K562 (cell line): Measurements from ENCODE around the gene HSPA1L. TPM values are rescaled to one million over a fixed set of nuclear protein-coding genes. Genes with fewer than 3 reads are reported as not detected.
A peak's percentile ranks its signal among the peaks of the same experiment; 100 is the strongest.

Experiments
- ATAC-seq: fragments of 200-7000 bp; cut with Tn5 transposase; 3 replicates; pipeline ENCODE4 v1.9.1; 2020; ENCODE audit warnings: moderate library complexity
- BruUV-seq: library from RNA; stranded (reverse); fragments of 400-500 nt; replicated peaks from 2 replicates; lab custom pipeline; 2021; lab: Mats Ljungman, UMichigan
- CTCF ChIA-PET: fragments of 300-600 bp; formaldehyde crosslinking; extraction: SDS; loops from one replicate; lab custom pipeline; 2021; ENCODE audit warnings: low intra/inter-chr PET ratio; lab: Yijun Ruan, JAX
- POLR2A ChIA-PET: fragments of 300-600, 350-650 bp; sonication (Branson Sonifier 250); formaldehyde crosslinking; extraction: SDS; loops from one replicate; lab custom pipeline; 2021; ENCODE audit warnings: antibody characterized with exemption, inconsistent platforms; lab: Yijun Ruan, JAX
- DNase-seq, 4 experiments: peaks; one replicate each; pipeline versions ENCODE4 v3.0.0 to v3.0.0-alpha.2; 2011 to 2018; ENCODE audit warnings: low spot score in 3 of 4, mixed read lengths in 3 of 4; ENCODE audit errors: extremely low read depth in 1 of 4
- FAIRE-seq: peaks from 2 replicates; lab custom pipeline; 2011; peaks lifted over from hg19 to GRCh38; lab: Jason Lieb, UNC
- H2AFZ ChIP-seq: 2 replicates; pipeline ENCODE4 v1.6.0; 2011; ENCODE audit warnings: low read depth, low read length, control low read depth, inconsistent platforms
- H3K27ac ChIP-seq: fragments of 200-600 bp; 3 replicates; pipeline ENCODE4 v1.8.0; 2011; ENCODE audit warnings: low read depth, mild to moderate bottlenecking, control low read depth, inconsistent platforms, low read length, moderate library complexity, mixed read lengths; ENCODE audit errors: extremely low read depth
- H3K27me3 ChIP-seq, 2 experiments: fragments of 300-600 bp in 1 of 2; 2 replicates in 1 of 2; 3 replicates in 1 of 2; pipeline versions ENCODE4 v1.6.0 to v1.8.0; 2011; ENCODE audit warnings: inconsistent platforms in 2 of 2, low read length in 2 of 2, mild to moderate bottlenecking in 1 of 2, mixed read lengths in 1 of 2, moderate library complexity in 1 of 2; ENCODE audit not compliant: control insufficient read depth in 2 of 2, insufficient read depth in 2 of 2
- H3K36me3 ChIP-seq: fragments of 300-600 bp; 3 replicates; pipeline ENCODE4 v1.8.0; 2011; ENCODE audit warnings: mild to moderate bottlenecking, low read length, inconsistent platforms; ENCODE audit not compliant: control insufficient read depth, insufficient read depth
- H3K4me1 ChIP-seq, 2 experiments: fragments of 200-600 bp in 1 of 2; replicated peaks in 1 of 2; 2 replicates in 1 of 2; 3 replicates in 1 of 2; pipeline versions ENCODE4 v1.5.1 to v1.8.0; 2011; ENCODE audit warnings: inconsistent platforms in 2 of 2, low read length in 2 of 2, mild to moderate bottlenecking in 1 of 2, mixed read lengths in 1 of 2, moderate library complexity in 1 of 2; ENCODE audit not compliant: control insufficient read depth in 2 of 2, insufficient read depth in 2 of 2
- H3K4me2 ChIP-seq: 2 replicates; pipeline ENCODE4 v1.6.1; 2011; ENCODE audit warnings: low read length, control low read depth, inconsistent platforms, mixed read lengths; ENCODE audit not compliant: insufficient read depth
- H3K4me3 ChIP-seq: fragments of 200-600 bp; sonication (generic), shearing (Covaris generic); 2 replicates; pipeline ENCODE4 v1.5.1; 2016; ENCODE audit warnings: control low read depth, inconsistent platforms
- H3K79me2 ChIP-seq: fragments of 200-600 bp; 3 replicates; pipeline ENCODE4 v1.8.0; 2011; ENCODE audit warnings: low read length, inconsistent platforms; ENCODE audit not compliant: control insufficient read depth, insufficient read depth
- H3K9ac ChIP-seq, 2 experiments: 2 replicates each; pipeline versions ENCODE4 v1.6.0 to v1.6.1; 2011; ENCODE audit warnings: low read depth in 2 of 2, low read length in 2 of 2, control low read depth in 1 of 2, inconsistent platforms in 1 of 2, mild to moderate bottlenecking in 1 of 2, mixed read lengths in 1 of 2; ENCODE audit not compliant: insufficient read depth in 1 of 2
- H3K9me1 ChIP-seq: one replicate; pipeline ENCODE4 v1.6.0; 2011; ENCODE audit warnings: inconsistent platforms, mild to moderate bottlenecking, low read length, moderate library complexity; ENCODE audit not compliant: control insufficient read depth, insufficient read depth
- H3K9me3 ChIP-seq: replicated peaks from 2 replicates; pipeline ENCODE4 v1.5.1; 2011; ENCODE audit warnings: low read depth, low read length, inconsistent platforms; ENCODE audit not compliant: control insufficient read depth, insufficient read depth
- H4K20me1 ChIP-seq: replicated peaks from 2 replicates; pipeline ENCODE4 v1.6.1; 2011; ENCODE audit warnings: low read length, inconsistent platforms, mixed read lengths; ENCODE audit not compliant: control insufficient read depth, insufficient read depth
- CREBBP ChIP-seq: IDR thresholded peaks from one replicate; pipeline ENCODE4 v1.6.1; 2012; ENCODE audit warnings: low read depth, mild to moderate bottlenecking, control low read depth, inconsistent platforms, low read length
- CSDE1 ChIP-seq, 2 experiments: fragments of 450-650 bp; IDR thresholded peaks; 2 replicates each; pipeline ENCODE4 v1.6.1; 2016; ENCODE audit warnings: mild to moderate bottlenecking in 1 of 2
- E2F3 ChIP-seq: fragments of 250-450 bp; sonication (Bioruptor Pico); IDR thresholded peaks from 2 replicates; pipeline ENCODE4 v1.4.0; 2020; ENCODE audit warnings: mild to moderate bottlenecking
- ELK3 ChIP-seq: fragments of 450-650 bp; formaldehyde crosslinking; IDR thresholded peaks from 2 replicates; pipeline ENCODE4 v1.4.0; 2020; ENCODE audit warnings: mild to moderate bottlenecking
- EWSR1 ChIP-seq: fragments of 450-650 bp; IDR thresholded peaks from 2 replicates; pipeline ENCODE4 v1.6.1; 2018; ENCODE audit warnings: borderline replicate concordance, mild to moderate bottlenecking, low read depth, moderate library complexity; ENCODE audit not compliant: partially characterized antibody
- FIP1L1 ChIP-seq: fragments of 200-400 bp; formaldehyde crosslinking; IDR thresholded peaks from 2 replicates; pipeline ENCODE4 v1.6.1; 2018; ENCODE audit warnings: mild to moderate bottlenecking, low read depth, low read length; ENCODE audit not compliant: poor library complexity, severe bottlenecking
- KLF1 ChIP-seq: fragments of 450-650 bp; IDR thresholded peaks from 2 replicates; pipeline ENCODE4 v1.6.1; 2016; ENCODE audit warnings: missing genetic modification characterization, missing compliant biosample characterization
- RBM14 ChIP-seq: fragments of 200-400 bp; formaldehyde crosslinking; IDR thresholded peaks from 2 replicates; pipeline ENCODE4 v1.6.1; 2018; ENCODE audit warnings: low read depth, mild to moderate bottlenecking, low read length, moderate library complexity, borderline replicate concordance; ENCODE audit not compliant: insufficient read depth
- ZNF407 ChIP-seq: fragments of 450-650 bp; IDR thresholded peaks from 2 replicates; pipeline ENCODE4 v1.6.1; 2016; ENCODE audit warnings: low read depth
- WGBS: fragments of 100-300 bp; shearing (Covaris generic); methylation state at CpG from one replicate; pipeline ENCODE4 v1.1.6; 2016; ENCODE audit warnings: low coverage, mixed read lengths; ENCODE audit not compliant: insufficient coverage; ENCODE audit errors: missing lambda C conversion rate; 5-methylcytosine and 5-hydroxymethylcytosine counted together
- in situ Hi-C: fragments of 300-500 bp; cut with MboI; formaldehyde crosslinking; loops from 4 replicates; pipeline ENCODE4 v1.15.0; 2018; ENCODE audit warnings: inconsistent platforms, mixed read lengths
- intact Hi-C: fragments of 100-400 bp; cut with micrococcal nuclease; formaldehyde crosslinking; loops from 2 replicates; pipeline ENCODE4 v1.14.2; 2022
- polyA plus RNA-seq, 8 experiments: library from polyadenylated mRNA; depleted of rRNA in 4 of 8; stranded (reverse) in 5 of 8; unstranded in 3 of 8; fragments of >200 nt; fragmentation: Nextera tagmentation in 2 of 8; fragmentation: Illumina TruSeq in 1 of 8; extraction: Ambion mirVana in 2 of 8; extraction: Trizol in 1 of 8; gene quantifications; 2 replicates each; pipeline versions ENCODE4 v1.2.1 to v1.2.3, GENCODE V29; 2011 to 2014; ENCODE audit warnings: inconsistent platforms in 1 of 8, missing spikeins in 1 of 8
- total RNA-seq, 7 experiments: library from RNA; depleted of rRNA in 6 of 7; stranded (reverse); fragments of >200 nt in 6 of 7; fragmentation: Illumina TruSeq in 2 of 7; extraction: Trizol in 2 of 7; gene quantifications; 2 replicates each; pipeline versions ENCODE4 v1.2.1 to v1.2.3, GENCODE V29; 2011 to 2021; ENCODE audit warnings: low replicate concordance in 1 of 7

Gene HSPA1L
- total and polyA plus RNA-seq, 9 of the 15 experiments (the other 6 are each of a cell fraction or from before 2014, with no cell fraction given): 0.14 to 2.1 (median 1.3) TPM

- TF ChIP-seq CSDE1 (IDR thresholded peaks at IDR 0.05): no peak
- TF ChIP-seq FIP1L1: peak; percentile 46
- 0 out of 2 replicates have a peak, but pooled peaks have one; percentile 38 for TF ChIP-seq RBM14
- TF ChIP-seq, all 486 proteins: peak for 6
These were observed 35.8 kb downstream of the HSPA1L start (continued) for GRCh38 chr6:31778999-31779885.

GRCh38 chr6:31778193-31778592 is 36.9 kb downstream of the HSPA1L start:
- BruUV-seq: no TSS peak
- no peak for ATAC-seq
- intact Hi-C loops: loop anchor here (10.0 kb wide), 1 partner anchor 233 kb away; the partner anchor contains the start of genes ATP6V1G2, DDX39B and NFKBIL1
- WGBS: 83% methylated on average over 5 of the region's 5 CpGs
- DNase-seq: no peak
- CTCF ChIA-PET: interaction anchor here (1.1 kb wide), 1 partner anchor 52 kb away, joined by 4 read pairs; no protein-coding TSS in a partner anchor
- POLR2A ChIA-PET: interaction anchor here (0.7 to 8.8 kb wide), 21 partner anchors 8 to 181 kb away, joined by 3 to 47 read pairs (median 5); partner anchors contain the start of genes BAG6, DDAH2, HSPA1A and HSPA1B
- peak overlapping the region; percentile 64 to 88; a peak in 3 of 4 replicates for H3K9ac ChIP-seq
- H2AFZ ChIP-seq: no peak overlapping the region
- no peaks in the 10 kb centered on the region for H3K27me3 ChIP-seq
- no peak overlapping the region for H3K4me2 ChIP-seq
- peaks cover 39 to 81% of the 10 kb centered on the region in 2 experiments for H3K4me1 ChIP-seq
- peaks cover 58% of the 10 kb centered on the region; the same call in 2 of the 3 replicates for H3K36me3 ChIP-seq
- H3K9me3 ChIP-seq: no peaks in the 10 kb centered on the region
- H3K27ac ChIP-seq: peak overlapping the region; percentile 87
- H3K9me1 ChIP-seq: peaks cover 6% of the 10 kb centered on the region
- FAIRE-seq: no peak
- H3K4me3 ChIP-seq: no peak overlapping the region
- H4K20me1 ChIP-seq: no peaks in the 10 kb centered on the region
- no peaks in the 10 kb centered on the region for H3K79me2 ChIP-seq
- in situ Hi-C loops: no loop called here
- TF ChIP-seq E2F3 (CRISPR knock-in tag) (0 out of 2 replicates have a peak, but pooled peaks have one; percentile 9), ELK3 (CRISPR knock-in tag) (no peak), CREBBP (no peak), EWSR1 (no peak), ZNF407 (no peak), KLF1 (no peak)
